IPS-18c (cell line): Measurements from ENCODE around the gene ZBTB14.
A peak's percentile ranks its signal among the peaks of the same experiment; 100 is the strongest.

Experiments used
- H3K4me3 ChIP-seq: 2 replicates; pipeline ENCODE4 v1.7.0; 2013; ENCODE audit warnings: low read depth, mild to moderate bottlenecking, low read length, moderate library complexity; ENCODE audit not compliant: insufficient read depth
- H3K9me3 ChIP-seq: one replicate; pipeline ENCODE4 v1.6.1; 2013; ENCODE audit warnings: mild to moderate bottlenecking, low read length, moderate library complexity; ENCODE audit not compliant: control insufficient read depth, insufficient read depth

Gene ZBTB14, protein sequence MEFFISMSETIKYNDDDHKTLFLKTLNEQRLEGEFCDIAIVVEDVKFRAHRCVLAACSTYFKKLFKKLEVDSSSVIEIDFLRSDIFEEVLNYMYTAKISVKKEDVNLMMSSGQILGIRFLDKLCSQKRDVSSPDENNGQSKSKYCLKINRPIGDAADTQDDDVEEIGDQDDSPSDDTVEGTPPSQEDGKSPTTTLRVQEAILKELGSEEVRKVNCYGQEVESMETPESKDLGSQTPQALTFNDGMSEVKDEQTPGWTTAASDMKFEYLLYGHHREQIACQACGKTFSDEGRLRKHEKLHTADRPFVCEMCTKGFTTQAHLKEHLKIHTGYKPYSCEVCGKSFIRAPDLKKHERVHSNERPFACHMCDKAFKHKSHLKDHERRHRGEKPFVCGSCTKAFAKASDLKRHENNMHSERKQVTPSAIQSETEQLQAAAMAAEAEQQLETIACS

DNA sequence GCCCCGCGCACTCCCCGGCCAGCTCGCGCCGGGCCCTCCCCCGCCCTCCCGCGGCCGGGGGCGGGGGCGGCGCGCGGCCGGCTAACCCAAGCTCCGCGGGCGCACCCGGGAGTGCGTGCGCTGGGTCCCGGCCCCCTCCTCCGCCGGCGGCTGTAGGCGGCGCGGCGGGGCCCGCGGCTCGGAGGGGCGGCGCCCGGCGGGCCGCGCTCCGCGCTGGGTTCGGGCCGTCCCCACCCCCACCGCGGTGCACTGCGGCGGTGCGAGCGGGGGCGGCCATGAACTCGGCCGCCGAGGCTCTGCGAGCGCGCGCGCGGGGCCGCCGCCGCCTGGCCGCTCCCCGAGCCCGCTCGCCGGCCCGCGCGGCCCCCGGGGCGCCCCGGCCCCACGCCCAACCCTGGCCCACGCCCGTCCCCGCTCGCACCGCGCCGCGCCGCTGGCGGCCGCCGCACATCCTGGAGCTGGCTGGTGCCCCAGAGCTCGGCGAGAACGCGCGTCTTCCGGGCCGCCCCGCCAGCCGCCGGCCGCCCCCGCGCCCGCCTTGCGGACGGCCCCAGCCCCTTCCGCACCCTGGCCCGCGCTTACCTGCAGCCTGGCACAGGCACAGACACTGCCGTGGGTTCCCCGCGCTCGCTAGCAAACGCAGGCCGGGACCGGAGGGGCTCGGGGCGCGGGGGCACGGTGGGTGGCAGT, at the start of gene ZBTB14:
ZBTB14 (minus strand) TSS at position 496 of the 690 bp plus-strand sequence. CDS start 2,480 bp downstream, outside the sequence.
- Histone ChIP-seq H3K9me3 (peaks cover 2% of the 10 kb centered on the region), H3K4me3 (peak within 1 kb of the TSS; percentile 79)

DNA sequence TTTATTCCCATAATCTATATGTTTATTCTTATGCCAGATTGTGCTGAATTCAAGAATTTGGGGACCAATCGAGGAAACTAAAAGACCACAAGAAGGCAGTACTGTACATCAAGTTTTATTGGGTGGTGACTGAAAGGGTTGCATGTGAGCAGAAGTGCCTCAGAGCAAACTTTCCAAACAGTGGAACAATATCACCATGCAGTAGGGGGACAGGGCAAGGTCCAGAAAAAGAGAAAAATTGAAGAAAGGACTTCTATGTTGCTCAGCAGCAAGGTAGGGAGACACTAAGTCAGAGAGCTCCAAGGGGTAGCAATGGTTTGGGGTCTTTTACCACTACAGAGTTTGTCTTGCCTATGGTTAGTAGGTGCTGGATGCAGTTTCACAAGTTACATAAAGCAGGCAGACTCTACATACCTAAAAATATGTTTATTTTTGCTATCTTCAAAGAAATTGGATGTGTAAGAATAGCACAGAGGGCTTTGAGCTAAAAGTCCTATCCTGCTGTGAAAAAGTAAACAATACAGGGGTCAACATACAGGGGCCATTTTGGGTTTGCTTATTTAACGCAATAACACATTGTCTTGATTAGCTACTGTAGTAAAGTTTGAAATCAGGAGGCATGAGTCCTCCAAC, 43.8 kb upstream of the ZBTB14 start:
- Histone ChIP-seq H3K9me3 (no peaks in the 10 kb centered on the region), H3K4me3 (no peak overlapping the region)

GRCh38 chr18:5334456-5335075, 39.0 kb upstream of the ZBTB14 start:
- Histone ChIP-seq H3K4me3 (no peak overlapping the region), H3K9me3 (no peaks in the 10 kb centered on the region)

GRCh38 chr18:5318061-5318700, 22.7 kb upstream of the ZBTB14 start:
- no peak overlapping the region for H3K4me3 ChIP-seq
- no peaks in the 10 kb centered on the region for H3K9me3 ChIP-seq

GRCh38 chr18:5317186-5317585, 21.7 kb upstream of the ZBTB14 start:
- no peaks in the 10 kb centered on the region for H3K9me3 ChIP-seq
- no peak overlapping the region for H3K4me3 ChIP-seq

GRCh38 chr18:5315838-5316237, 20.3 kb upstream of the ZBTB14 start:
- H3K4me3 ChIP-seq = no peak overlapping the region
- H3K9me3 ChIP-seq = no peaks in the 10 kb centered on the region

DNA sequence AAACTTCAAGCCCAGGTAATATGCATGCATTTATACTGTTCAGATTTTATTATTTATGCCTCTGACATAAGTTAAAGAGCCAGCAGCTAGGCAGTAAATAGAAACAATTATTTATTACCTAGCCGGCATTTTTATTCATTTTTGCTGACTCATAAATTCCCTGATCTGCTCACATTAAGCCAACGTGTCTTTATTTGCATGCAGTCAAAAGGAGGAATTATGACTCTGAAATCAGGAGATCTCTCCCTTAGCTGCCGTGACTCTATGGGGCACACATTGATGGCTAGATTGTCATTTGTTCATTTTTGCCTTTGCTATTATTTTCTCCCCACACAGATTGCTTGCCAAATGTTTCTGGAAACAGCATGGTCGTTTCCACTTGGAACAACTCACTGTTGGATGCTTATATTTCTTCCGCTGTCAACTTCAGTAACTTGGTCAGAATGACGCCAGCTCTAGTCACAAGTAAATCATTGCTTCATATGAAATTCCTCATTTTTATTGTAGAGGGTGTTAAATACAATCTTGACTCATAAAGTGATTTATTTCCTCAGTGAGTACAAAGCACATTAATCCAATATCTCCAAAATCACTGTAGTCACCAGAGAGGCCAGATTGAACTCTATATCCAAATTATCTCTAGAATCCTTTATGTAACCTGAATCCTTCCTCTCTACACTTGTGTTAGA, 15.9 kb upstream of the ZBTB14 start:
- no peak overlapping the region for H3K4me3 ChIP-seq

GRCh38 chr18:5309888-5310470, 14.5 kb upstream of the ZBTB14 start:
- no peak overlapping the region for H3K4me3 ChIP-seq
- H3K9me3 ChIP-seq = no peaks in the 10 kb centered on the region

More for the DNA sequence above, 15.9 kb upstream of the ZBTB14 start:
- H3K9me3 ChIP-seq = no peaks in the 10 kb centered on the region

DNA sequence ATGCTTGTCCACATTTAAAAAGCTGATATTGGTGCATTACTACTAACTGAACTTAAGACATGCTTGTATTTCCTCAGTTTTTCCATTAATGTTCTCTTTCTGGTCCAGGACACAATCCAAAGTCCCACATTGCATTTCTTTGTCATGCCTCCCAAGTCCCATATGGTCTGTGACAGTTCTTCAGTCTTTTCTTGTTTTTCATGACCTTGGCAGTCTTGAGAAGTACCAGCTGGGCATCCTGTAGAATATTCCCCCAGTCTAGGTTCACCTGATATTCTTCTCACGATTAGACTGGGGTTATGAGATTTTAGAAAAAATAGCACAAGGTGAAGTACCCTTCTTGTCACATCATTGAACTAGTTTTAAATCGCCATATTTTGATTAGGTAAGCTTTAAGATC, 10.3 kb upstream of the ZBTB14 start:
- H3K4me3 ChIP-seq = no peak overlapping the region
- H3K9me3 ChIP-seq = no peaks in the 10 kb centered on the region

- Histone ChIP-seq H3K9me3 (no peaks in the 10 kb centered on the region), H3K4me3 (no peak overlapping the region)
Measured at GRCh38 chr18:5304232-5304631, 8.7 kb upstream of the ZBTB14 start.

DNA sequence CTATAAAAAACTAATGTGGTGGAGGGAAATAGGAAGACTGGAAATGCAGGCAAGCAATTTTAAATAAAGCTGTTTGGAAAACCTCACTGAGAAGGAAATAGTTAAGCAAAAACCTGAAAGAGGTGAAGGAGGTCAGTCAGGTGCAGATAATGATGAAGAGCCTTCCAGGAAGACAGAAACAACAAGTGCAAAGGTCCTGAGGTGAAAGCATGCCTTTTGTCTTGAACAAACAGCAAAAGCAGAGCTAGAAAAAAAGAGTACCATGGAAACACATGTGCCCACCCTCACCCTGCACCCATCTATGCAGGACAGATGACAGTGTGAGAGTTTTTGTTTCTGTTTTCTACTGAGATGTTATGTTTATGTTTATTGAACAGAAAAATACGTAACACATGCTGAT, 8.1 kb upstream of the ZBTB14 start:
- Histone ChIP-seq H3K4me3 (no peak overlapping the region), H3K9me3 (no peaks in the 10 kb centered on the region)

DNA sequence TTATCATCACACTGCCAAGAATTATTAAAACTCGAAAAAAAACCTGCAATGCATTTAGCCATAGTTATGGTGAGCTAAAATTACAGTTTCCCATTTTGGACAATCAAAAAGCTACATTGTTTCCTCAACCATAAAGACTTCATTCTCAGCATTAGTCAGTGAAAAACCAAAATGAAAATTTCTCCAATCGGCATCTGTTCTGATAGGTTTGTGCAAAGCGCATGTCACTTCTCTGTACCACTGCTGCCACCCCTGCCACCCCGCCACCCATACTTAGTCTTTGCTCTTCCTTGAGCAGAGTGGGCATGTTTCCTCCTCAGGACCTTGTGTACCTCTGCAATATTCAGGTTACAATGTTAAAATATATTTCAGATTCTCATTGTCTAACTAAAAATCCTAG, 7.1 kb upstream of the ZBTB14 start:
- no peak overlapping the region for H3K4me3 ChIP-seq
- H3K9me3 ChIP-seq = no peaks in the 10 kb centered on the region

DNA sequence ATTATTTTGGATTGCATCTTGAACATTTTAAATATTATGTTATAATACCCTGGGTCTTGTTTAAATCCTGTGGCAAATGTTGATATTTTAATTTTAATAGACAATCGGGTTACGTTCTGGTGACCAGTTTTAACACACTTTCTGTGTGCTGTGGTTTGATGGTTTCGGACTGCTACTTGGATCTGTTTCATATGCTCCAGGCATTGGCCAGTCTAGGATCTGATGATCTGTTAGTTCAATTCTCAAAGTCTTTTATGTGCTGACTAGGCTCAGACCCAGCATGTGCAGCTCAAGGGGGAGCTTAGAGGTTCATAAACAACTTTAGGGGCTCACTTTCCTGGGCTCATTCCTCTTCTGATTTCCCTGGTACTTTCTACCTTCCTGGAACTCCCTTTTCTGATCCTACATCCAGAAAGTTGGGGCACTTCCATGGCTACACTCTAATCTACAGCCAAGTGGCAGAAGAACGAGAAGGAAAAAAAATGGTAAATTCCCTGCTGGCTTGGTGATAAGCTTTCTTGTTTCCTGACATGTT, 5.0 kb upstream of the ZBTB14 start:
- Histone ChIP-seq H3K9me3 (peaks cover 2% of the 10 kb centered on the region), H3K4me3 (no peak overlapping the region)

DNA sequence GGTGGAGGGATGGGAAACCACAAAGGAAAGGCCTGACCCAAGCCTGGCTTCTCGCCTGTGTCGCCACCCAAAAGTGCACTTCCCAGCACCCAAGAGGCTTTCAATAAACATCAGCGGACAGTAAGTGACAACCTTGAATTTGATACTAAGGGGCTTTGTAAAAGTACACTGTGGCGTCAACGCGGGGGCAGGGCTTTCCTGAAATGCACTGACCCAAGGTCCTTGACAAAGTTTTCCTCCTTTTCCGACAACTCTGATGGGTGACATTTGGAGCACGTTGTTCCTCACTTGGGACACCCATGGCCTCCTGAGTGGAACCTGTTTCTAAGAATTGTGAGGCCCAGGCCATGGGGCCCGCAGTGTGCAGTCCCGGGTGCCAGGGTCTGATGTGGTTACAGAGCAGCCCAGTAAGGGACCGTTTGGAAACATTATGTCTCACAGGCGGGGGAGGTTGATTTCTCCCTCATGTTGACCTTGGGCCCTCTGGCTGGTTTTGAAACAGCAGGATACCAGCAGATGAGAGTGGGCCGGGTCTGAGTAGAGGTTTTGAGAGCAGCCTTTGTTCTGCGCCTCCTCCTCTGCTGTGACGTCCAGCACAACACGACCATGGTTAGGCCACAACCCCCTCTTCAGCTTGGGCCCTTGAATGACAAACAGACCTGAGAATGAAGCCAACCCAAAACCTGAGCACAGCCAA, 2.8 kb upstream of the ZBTB14 start:
- Histone ChIP-seq H3K9me3 (peaks cover 2% of the 10 kb centered on the region), H3K4me3 (no peak overlapping the region)

DNA sequence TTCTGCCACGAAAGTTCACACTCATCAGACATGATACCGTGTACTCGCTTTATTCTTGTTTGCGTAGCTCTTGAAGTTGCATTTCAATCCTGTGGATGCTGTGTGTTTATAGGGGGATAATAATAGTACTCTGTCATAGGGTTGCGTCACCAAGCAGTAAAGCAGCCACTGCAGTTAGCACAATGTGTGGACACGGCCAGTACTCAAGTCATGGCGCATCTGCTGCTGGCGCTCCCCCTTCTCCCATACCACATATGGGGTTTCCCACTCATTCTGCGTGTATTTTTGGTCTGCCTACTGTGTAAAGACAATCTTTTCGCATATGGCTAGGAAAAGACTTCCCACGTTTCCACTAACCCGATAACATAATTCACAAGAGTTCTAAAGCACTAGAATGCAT, 2.1 kb upstream of the ZBTB14 start:
- Histone ChIP-seq H3K4me3 (no peak overlapping the region), H3K9me3 (peaks cover 2% of the 10 kb centered on the region)
